ENCODE results near the gene RNF183.
"Not testable (repeated sequence)": the region's sequence is repeated elsewhere in the genome, so short reads cannot be mapped to it uniquely, and the experiment has no call there.

The RNF183 gene

DNA sequence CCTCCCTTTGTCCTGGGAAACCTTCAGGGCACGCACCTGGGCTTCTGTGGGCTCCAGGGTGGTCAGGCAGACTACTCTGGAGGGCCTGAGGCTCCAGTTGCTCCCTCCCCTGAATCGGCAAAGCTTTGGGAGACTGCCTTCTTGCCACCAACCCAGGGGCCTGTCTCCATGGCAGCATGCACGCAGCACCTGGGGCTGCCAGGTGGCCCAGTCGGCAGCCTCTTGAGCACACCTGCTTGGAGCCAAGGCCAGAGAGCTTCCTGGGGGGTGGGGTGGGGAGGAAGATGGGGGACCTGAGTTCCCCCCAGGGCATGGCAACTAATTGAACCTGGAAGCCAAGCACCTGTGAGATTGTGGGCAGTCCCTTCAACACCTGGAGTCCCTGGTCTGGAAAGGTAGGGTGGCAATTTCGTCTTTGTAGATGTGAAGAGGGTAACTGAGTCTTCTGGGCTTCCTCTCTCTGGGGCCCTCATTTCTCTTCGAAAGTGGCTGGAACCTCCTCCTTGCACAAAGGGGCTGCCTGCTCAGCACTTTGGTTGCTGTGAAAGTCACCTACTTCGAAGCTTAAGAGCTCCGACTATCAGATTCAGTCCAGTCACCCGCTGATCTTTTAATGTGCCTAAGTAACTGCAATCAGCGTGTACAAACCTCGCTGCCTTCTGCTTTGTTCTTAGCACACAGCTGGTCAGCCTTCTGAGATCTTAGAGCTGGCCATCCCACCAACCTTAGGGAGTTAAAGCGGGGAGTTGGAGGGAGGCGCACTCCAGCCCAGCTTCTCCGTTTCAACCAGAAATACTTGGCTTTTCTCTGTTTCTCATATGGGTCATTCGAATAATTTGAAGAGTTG is 4.0 kb downstream of the RNF183 start:
- TF ChIP-seq, protein P1, sequence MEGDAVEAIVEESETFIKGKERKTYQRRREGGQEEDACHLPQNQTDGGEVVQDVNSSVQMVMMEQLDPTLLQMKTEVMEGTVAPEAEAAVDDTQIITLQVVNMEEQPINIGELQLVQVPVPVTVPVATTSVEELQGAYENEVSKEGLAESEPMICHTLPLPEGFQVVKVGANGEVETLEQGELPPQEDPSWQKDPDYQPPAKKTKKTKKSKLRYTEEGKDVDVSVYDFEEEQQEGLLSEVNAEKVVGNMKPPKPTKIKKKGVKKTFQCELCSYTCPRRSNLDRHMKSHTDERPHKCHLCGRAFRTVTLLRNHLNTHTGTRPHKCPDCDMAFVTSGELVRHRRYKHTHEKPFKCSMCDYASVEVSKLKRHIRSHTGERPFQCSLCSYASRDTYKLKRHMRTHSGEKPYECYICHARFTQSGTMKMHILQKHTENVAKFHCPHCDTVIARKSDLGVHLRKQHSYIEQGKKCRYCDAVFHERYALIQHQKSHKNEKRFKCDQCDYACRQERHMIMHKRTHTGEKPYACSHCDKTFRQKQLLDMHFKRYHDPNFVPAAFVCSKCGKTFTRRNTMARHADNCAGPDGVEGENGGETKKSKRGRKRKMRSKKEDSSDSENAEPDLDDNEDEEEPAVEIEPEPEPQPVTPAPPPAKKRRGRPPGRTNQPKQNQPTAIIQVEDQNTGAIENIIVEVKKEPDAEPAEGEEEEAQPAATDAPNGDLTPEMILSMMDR (IDR thresholded peaks at IDR 0.05; ENCODE audit: insufficient read depth, low read depth, low read length, missing control alignments) = no peak
- H3K4me3 ChIP-seq (ENCODE audit: low read depth, low read length) = no peak overlapping the region
- no peak for DNase-seq (ENCODE audit: low read depth)

DNA sequence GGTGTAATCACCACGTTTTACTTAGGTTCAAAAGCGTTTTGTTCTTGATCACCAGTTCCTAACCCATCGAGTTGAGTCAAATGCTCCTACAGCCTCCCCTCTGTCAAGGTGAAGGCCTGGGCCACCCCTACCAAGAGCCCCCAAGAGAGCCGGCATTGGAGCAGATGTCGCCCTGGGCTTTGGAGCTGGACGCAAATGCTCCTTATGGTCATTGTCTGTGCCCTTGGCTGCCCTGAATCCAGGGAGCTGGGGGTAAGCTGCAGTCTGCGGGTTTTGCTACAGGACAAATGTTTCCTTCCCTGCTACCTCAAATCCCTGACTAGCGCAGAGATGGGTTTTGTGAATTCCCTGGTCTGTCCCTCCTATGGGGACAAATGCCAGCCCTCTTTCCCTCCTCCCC is 4.9 kb downstream of the RNF183 start:
- DNase-seq (ENCODE audit: low read depth) = no peak
- TF ChIP-seq, protein P1 (IDR thresholded peaks at IDR 0.05; ENCODE audit: insufficient read depth, low read depth, low read length, missing control alignments) = no peak
- H3K4me3 ChIP-seq (ENCODE audit: low read depth, low read length) = no peak overlapping the region

DNA sequence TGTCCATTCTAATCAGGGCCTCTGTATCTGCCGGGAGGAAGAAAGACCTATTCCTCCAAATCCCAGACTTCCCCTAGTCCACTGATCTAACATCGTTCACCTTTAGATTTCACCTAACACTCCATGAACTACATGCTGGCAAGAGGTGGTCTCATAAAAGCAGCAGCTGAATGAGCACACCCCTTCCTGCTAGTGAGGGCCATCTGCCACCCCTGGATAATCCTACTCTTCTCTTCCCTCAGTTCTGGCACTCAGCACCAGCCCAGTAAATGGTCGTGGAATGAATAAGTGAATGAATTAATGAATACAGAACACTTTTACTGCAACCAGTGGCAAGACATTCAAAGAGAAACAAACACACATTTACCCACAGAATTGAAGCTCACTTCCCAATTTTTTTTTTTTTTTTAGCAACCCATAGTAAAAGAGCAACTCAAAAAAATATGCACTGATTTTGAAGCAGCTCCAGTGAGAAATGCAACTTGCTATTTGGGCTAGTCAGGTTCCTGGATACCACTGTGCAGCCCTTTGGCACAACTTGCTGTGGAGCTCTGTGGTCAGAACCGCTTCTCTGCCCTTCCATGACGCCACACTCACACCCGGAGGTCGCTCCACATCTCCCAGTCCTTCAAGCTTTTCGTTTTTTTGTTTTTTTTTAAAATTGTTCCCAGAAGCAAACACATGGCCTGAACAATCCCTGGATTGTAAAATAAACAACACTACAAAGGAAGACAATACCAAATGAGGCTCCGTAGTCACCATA is 6.2 kb downstream of the RNF183 start:
- TF ChIP-seq, protein P1 (IDR thresholded peaks at IDR 0.05; ENCODE audit: insufficient read depth, low read depth, low read length, missing control alignments) = no peak
- DNase-seq (ENCODE audit: low read depth) = no peak
- H3K4me3 ChIP-seq (ENCODE audit: low read depth, low read length) = no peak overlapping the region

DNA sequence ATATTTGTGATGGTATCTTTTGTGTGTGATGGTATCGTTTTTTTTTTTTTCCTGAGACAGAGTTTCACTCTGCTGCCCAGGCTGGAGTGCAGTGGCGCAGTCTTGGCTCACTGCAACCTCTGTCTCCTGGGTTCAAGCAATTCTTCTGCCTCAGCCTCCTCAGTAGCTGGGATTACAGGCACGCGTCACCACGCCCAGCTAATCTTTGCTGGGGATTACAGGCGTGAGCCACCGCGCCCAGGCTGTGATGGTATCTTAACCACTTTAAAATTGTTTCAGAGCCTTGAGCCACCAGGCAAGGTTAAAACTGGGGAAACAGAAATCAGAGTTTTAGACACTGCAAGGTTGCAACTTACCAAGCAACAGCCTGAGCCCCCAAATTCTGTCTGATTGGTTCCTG is 6.9 kb downstream of the RNF183 start:
- H3K4me3 ChIP-seq (ENCODE audit: low read depth, low read length); DNase-seq (ENCODE audit: low read depth): not testable (repeated sequence)

DNA sequence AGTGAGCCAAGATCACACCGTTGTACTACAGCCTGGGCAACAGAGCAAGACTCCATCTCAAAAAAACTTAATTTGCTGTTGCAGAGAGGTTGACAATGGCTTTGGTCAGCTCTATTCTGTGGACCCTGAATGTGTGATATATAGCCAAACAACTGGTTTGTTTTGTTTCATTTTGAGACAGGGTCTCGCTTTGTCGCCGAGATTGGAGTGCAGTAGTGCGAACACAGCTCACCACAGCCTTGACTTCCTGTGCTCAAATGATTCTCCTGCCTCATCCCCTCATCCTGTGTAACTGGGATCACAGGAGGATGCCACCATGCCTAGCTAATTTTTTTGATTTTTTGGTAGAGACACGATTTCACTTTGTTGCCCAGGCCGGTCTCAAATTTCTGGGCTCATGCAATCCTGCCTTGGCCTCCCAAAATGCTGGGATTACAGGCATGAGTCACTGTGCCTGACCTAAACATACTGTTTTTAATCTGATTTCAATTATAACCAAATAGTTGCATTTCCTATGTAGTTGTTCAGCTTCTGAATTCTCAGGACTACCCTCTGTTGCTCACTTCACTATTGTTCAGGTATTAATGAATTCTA is 9.8 kb downstream of the RNF183 start:
- H3K4me3 ChIP-seq (ENCODE audit: low read depth, low read length) = no peak overlapping the region
- DNase-seq (ENCODE audit: low read depth) = no peak
- TF ChIP-seq, protein P1 (IDR thresholded peaks at IDR 0.05; ENCODE audit: insufficient read depth, low read depth, low read length, missing control alignments) = no peak

DNA sequence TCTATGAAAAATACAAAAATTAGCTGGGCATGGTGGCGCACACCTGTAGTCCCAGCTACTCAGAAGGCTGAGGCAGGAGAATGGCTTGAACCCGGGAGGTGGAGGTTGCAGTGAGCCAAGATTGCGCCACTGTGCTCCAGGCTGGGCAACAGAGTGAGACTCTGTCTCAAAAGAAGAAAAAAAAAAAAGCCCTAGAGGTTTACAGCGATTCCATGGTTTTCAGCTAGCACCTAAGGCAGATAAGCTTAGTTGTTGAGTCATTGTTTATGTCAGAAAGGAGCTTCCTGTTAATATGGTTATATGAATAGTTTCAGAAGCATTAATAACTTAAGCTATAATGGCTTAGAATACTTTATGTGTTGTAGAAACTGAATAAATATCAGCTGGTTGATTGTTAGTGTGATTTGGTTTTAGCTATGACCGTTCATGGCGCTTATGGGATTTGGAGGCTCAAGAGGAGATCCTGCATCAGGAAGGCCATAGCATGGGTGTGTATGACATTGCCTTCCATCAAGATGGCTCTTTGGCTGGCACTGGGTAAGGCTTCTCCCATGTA is 13.0 kb downstream of the RNF183 start:
- TF ChIP-seq, protein P1 (IDR thresholded peaks at IDR 0.05; ENCODE audit: insufficient read depth, low read depth, low read length, missing control alignments) = no peak
- no peak for DNase-seq (ENCODE audit: low read depth)
- H3K4me3 ChIP-seq (ENCODE audit: low read depth, low read length) = no peak overlapping the region

DNA sequence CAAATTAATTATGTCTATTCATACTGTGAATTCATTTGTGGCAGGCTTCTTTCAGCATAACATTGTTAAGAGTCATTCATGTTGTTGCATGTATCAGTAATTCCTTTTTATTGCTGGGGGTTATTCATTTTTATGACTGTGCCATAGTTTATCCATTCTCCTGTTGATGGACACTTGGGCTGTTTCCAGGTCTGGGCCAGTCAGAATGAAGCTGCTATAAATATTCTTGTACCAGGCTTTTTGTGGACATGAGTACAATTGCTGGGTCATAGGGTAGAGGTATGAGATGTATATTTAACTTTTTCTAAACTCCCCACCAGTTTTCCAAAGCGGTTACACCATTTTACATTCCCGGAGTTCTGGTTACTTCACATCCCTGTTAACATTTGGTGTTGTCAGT is 14.1 kb downstream of the RNF183 start:
- no peak for DNase-seq (ENCODE audit: low read depth)
- no peak overlapping the region for H3K4me3 ChIP-seq (ENCODE audit: low read depth, low read length)
- TF ChIP-seq, protein P1 (IDR thresholded peaks at IDR 0.05; ENCODE audit: insufficient read depth, low read depth, low read length, missing control alignments) = no peak
